Measurements from ENCODE around the gene B3GAT3.
"Not testable (repeated sequence)": the region's sequence is repeated elsewhere in the genome, so short reads cannot be mapped to it uniquely, and the experiment has no call there.

The B3GAT3 gene

GRCh38 chr11:62621567-62622470 is at the start of gene B3GAT3:
Gene B3GAT3, minus strand, starts transcription at chr11:62621986. Its CDS starts 39 bp downstream, at chr11:62621947.
- peak; percentile 99 for DNase-seq

DNA sequence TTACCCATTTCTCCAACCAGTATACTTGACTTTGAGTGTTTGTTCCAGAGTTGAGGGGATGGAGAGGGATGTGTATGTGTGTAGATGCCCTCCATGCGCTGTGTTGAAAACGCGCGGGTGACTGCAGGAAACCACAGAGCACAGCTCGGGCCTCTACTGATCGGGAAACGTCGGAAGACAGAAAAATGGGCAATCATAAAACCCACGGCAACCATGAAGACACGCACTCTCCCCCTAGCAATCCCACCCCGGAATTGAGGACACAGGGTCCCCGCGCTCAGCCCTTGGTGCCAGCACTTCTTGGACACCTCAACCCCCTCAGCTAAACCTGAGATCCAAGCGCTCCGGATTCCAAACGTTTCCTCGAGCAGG is 49.4 kb upstream of the B3GAT3 start:
- DNase-seq, result no peak

DNA sequence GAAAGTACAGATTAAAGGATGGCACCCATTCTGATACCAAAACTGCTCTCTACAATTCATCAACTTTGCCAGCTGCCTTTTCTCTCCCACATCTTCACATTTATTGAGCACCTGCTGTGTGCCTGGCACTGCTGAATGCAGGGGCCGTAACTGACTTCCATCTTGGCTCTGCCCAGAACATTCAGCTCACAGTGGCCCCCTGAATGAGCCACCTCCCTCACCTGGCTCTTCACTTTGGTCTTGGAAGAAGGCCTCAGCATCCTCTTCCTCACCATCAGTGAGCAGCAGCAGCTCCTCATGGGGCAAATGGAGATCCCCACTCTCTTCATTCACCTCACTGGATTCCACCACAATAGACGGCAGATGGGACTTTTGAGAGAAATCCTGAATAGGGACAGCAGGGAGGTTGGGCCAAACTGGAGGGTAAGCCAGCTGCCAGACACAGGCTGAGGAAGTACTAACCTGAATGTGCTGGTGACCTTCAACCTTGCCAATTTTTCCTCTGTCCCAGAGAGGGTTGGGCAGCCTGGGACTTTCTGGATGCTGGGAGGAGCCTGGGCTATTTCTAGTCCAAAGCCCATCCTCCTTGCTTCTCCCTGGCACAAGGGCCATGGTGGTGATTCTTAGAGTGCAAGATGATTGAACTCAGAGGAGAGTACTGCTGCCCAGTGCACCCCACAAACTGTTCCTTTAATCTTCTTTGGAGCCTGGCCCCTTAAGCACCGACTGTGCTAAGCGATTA is 47.8 kb upstream of the B3GAT3 start:
- DNase-seq, result no peak

GRCh38 chr11:62667460-62667859 is 45.7 kb upstream of the B3GAT3 start:
- no peak for DNase-seq

DNA sequence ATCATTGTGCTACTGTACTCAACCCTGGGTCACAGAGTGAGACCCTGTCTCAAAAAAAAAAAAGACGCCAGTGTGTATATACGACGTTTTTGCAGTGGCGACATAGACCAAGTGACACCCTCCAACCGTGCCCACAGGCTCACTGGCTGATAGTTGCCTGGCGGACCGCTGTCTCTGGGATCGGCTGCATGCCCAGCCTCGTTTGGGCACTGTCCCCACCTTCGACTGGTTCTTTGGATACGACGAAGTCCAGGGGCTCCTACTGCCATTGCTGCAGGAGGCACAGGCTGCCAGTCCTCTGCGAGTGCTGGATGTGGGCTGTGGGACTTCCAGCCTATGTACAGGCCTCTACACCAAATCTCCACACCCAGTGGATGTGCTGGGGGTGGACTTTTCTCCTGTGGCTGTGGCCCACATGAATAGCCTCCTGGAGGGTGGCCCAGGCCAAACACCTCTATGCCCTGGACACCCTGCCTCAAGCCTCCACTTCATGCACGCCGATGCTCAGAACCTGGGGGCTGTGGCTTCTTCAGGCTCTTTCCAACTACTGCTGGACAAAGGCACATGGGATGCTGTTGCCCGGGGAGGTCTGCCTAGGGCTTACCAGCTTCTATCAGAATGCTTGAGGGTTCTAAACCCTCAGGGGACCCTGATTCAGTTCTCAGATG is 44.6 kb upstream of the B3GAT3 start:
- peak; percentile 39 for DNase-seq

DNA sequence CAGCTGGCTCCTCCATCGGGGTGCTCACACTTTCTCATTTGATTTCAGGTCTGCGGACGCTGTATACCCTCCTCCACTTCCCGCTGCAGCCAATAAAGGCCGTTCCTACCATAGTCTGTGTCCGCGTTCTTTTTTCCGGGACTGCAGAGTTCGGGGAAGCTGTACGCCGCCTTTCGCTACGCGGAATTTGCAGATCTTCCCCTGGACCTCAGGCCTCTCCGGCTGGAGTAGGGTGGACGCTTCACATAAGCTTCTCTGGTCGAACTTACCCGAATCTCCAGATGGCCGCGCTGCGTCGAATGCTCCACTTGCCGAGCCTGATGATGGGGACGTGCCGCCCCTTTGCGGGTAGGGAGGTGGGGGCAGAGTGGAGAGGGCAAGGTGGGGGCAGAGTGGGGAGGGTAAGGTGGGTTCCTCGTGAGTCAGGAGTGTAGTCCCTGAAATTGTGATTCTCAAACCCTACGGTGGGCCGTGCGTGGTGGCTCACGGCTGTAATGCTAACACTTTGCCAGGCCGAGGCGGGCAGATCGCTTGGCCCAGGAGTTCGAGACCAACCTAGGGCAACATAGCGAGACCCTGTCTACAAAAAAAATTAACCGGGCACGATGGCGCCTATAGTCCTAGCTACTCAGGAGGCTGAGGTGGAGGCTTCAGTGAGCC is 43.9 kb upstream of the B3GAT3 start:
- DNase-seq, result peak; percentile 66

DNA sequence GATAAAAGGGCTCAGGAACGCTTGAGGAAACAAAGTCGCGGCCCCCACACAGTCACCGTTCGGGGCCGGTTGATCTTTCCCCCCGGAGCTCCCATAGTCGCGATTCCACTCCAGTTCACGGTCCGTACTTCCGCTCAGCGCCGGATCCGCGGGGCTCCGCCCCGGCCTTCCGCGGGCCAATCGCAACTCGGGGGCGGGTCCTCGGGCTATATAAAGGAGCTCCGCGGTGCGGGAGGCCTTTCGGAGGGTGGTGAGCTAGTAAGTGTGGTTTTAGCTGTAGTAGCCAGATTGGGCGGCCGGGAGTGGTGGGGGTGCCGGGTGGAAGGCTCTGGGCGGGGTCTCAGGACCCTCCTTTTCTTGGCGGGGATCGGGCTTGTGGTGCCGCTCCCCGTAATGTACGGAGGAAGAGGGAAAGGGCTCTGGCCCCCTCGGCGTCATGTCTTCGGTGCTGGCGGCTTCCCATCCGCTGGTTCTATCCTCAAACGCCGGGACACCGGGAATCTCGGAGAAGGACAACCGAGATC is 43.4 kb upstream of the B3GAT3 start, which contains the start of the genes C11orf98 and CSKMT:
Gene C11orf98, minus strand, starts transcription at position 136 of the 524 bp plus-strand sequence. Its CDS starts 41 bp downstream, at position 95.
Gene CSKMT, plus strand, starts transcription at position 238 of the 524 bp plus-strand sequence. CDS start 568 bp downstream, outside the sequence.
- DNase-seq, result peak; percentile 98

GRCh38 chr11:62664405-62665074 is 42.8 kb upstream of the B3GAT3 start:
- peak; percentile 67 for DNase-seq

DNA sequence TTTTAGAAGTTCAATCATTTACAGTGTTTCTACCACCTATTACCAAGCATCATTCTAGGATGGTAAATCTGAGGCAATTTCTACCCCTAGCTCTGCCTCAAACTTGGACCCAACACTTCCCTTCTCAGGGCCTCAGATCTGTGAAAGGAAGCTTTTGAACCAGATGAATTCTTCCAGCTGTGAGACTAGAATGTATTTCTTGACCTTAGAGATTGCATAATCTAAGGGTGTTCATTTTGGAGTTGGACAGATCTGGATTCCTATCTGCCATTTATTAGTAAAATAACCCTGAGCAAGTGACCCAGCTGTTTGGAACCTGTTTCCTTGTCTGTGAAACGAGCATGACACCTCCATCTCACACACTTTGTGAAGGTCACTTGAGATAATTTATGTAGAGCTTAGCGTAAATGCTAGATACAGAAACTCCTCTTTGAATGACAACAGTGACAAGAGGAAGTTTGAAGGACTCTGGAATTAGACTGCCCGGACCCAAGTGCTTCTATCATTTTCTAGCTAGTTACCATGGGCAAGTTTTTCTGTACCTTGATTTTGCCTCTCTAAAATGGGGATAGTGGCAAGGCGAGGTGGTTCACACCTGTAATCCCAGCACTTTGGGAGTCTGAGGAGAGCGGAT is 35.1 kb upstream of the B3GAT3 start:
- no peak for DNase-seq

DNA sequence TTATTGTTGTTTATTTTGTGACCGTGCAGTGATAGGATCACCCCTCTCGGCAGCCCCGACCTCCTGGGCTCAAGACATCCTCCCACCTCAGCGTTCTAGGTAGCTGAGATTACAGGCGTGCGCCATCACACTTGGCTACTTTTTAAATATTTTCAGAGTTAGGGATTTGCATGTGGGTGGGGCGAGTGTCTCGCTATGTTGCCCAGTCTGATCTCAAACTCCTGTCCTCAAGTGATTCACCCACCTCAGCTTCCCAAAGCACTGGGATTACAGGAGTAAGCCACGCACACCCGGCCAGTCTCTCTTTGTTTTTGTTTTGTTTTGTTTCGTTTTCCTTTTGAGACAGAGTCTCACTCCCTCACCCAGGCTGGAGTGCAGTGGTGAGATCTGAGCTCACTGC is 32.5 kb upstream of the B3GAT3 start:
- no peak for DNase-seq

DNA sequence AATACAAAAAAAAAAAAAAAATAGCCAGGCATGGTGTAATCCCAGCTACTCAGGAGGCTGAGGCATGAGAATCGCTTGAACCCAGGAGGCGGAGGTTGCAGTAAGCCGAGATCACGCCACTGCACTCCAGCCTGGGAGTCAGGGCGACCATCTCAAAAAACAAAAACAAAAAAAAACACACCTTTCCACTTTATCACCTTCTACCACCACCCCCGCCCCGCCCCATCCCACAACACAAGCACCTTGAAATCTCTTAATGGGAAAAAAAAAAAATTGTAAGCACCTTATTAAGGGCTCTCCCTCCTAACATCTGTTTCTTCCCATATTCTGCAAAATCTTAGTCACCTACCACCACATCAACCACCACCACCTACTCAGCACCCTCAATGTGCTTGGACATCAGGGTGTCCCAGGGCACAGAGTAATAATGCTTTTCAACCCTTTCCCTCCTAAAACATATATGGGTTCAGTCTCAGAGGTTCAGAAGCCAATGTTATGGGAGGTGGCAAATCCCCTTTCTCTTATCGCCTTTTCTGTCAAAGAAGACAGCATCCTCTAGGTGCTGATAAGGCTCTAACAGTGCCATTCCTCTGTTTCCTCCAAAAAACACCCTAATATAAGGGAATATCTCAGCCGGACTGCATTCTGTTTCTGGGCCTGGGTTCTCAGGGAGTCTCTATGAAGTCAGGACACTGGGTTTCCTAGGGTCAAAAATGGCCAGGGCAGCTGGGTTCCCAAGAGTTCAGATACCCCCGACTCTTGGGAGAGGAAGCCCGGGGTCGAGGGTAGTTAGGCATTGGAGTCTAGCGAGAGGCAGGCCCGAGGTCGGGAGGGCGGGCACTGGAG is 30.6 kb upstream of the B3GAT3 start:
- peak; percentile 49 for DNase-seq

DNA sequence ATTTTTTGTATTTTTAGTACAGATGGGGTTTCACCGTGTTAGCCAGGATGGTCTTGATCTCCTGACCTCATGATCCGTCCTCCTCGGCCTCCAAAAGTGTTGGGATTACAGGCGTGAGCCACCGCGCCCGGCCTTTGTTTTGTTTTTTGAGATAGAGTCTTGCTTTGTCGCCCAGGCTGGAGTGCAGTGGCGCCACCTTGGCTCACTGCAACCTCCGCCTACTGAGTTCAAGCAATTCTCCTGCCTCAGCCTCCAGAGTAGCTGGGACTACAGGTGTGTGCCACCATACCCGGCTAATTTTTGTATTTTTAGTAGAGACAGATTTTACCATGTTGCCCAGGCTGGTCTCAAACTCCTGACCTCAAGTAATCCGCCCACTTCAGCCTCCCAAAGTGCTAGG is 28.5 kb upstream of the B3GAT3 start:
- not testable (repeated sequence) for DNase-seq

DNA sequence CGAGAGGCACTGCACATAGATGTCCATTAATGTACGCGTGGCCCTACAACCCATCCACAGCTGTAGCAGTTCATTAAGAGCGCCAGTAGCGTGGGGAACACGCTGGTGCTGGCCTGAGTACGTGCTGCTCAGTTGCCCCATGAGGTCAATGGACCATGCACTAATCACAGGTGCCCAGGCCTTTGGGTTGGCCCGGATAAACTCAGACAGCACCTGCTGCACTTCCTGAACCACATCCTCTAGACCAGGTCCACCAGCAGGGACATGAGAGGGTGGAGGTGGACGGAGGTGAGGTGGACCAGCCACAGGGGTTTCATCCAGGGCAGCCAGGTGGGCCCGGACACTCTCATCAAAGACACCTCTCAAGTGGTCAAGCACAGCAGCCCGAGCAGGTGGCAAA is 27.7 kb upstream of the B3GAT3 start:
- DNase-seq, result no peak

- no peak for DNase-seq
Observed at GRCh38 chr11:62648967-62649364, 27.2 kb upstream of the B3GAT3 start.

GRCh38 chr11:62648185-62648966 is 26.6 kb upstream of the B3GAT3 start:
- DNase-seq, result no peak

GRCh38 chr11:62647609-62648005 is 25.8 kb upstream of the B3GAT3 start:
- no peak for DNase-seq

GRCh38 chr11:62646825-62647608 is 25.2 kb upstream of the B3GAT3 start:
- DNase-seq, result no peak

DNA sequence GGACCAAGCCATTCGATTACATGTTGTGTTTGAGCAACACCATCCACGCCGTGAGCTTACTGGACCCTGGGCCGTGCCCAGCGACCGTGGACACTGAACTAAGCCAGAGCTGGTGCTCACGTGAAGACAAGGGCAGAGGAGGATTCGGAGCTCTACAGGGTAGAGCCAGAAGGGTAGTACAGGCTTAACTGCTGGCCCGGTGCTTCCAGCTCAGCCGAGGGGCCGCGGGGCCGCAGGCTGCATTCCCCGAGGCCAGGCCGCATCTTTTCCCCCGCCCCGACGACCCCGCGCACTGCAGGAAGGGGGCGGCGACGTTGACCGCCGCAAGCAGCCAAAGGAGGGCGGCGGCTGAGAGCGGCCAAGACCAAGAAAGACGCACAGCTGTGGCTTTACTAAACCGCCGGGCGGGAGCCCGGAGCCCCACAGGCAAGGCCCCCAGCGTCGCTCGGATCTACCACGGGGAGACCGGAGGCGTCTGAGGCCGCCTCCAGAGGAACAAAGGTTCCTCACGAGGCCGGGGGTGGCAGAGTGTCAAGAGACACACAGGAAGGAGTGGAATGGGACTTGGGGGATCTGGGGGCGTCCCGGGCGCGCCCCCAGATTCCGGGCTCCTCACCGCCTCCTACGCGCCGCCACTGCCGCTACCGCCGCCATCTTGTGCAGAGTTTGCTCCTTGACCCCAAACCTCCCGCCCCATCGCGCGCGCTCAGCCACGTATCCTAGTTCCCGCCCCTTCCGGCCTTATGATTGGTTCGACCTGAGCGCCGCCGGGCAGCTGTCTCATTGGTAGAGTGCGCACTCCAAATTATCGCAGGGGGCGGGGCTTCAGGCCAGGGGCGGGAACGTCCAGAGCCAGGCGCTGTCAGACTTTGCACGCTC is 24.4 kb upstream of the B3GAT3 start, which contains the start of gene GANAB:
Gene GANAB, minus strand, starts transcription at position 668 of the 879 bp plus-strand sequence. Its CDS starts 14 bp downstream, at position 654.
- DNase-seq, result peak; percentile 99

Measured in activated CD4-positive, alpha-beta T cell treated with anti-CD3 and anti-CD28 coated beads, Interleukin-10, Interleukin-2, amounts not matched to agents 100 ng/mL and 50 ng/mL, durations not matched to agents 16 hours and 8 hours (primary cell).